ENCODE measurements around the gene SOX5.

SOX5 gene

GRCh38 chr12:23853640-23854039 lies 95.8 kb downstream of the SOX5 start:
- no peak for DNase-seq (ENCODE audit: extremely low read depth, low read depth)
- TF ChIP-seq, protein P1, sequence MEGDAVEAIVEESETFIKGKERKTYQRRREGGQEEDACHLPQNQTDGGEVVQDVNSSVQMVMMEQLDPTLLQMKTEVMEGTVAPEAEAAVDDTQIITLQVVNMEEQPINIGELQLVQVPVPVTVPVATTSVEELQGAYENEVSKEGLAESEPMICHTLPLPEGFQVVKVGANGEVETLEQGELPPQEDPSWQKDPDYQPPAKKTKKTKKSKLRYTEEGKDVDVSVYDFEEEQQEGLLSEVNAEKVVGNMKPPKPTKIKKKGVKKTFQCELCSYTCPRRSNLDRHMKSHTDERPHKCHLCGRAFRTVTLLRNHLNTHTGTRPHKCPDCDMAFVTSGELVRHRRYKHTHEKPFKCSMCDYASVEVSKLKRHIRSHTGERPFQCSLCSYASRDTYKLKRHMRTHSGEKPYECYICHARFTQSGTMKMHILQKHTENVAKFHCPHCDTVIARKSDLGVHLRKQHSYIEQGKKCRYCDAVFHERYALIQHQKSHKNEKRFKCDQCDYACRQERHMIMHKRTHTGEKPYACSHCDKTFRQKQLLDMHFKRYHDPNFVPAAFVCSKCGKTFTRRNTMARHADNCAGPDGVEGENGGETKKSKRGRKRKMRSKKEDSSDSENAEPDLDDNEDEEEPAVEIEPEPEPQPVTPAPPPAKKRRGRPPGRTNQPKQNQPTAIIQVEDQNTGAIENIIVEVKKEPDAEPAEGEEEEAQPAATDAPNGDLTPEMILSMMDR (IDR thresholded peaks at IDR 0.05; ENCODE audit: low read depth, low read length): no peak

- TF ChIP-seq, protein P1 (IDR thresholded peaks at IDR 0.05; ENCODE audit: low read depth, low read length): no peak
- no peak for DNase-seq (ENCODE audit: extremely low read depth, low read depth)
Measured at GRCh38 chr12:23851602-23852001, 97.9 kb downstream of the SOX5 start.

- no peak for DNase-seq (ENCODE audit: extremely low read depth, low read depth)
- TF ChIP-seq, protein P1 (IDR thresholded peaks at IDR 0.05; ENCODE audit: low read depth, low read length): no peak
Measured at GRCh38 chr12:23847857-23848256, 101.6 kb downstream of the SOX5 start.

- TF ChIP-seq, protein P1 (IDR thresholded peaks at IDR 0.05; ENCODE audit: low read depth, low read length): no peak
- DNase-seq (ENCODE audit: extremely low read depth, low read depth): no peak
Measured at GRCh38 chr12:23843958-23844357, 105.5 kb downstream of the SOX5 start.

DNA sequence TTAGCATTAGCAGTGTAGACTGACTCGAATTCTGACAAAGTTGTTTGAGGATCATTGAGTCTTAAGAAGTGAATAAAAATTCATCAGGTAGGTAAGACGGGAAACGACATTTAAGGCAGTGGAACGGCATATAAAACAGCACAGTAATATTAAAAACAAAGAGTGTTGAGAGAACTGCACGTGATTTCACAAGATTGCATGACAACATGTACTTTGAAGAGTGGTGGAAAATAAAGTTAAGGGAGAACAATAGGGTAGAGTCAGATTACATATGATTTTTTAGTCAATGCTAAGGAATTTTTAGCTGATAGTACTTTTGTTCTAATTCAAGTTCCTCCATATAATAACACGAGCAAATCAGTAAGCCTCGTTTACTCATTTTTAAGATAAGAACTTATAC lies 115.4 kb downstream of the SOX5 start:
- no peak for DNase-seq (ENCODE audit: extremely low read depth, low read depth)

GRCh38 chr12:23831739-23832138 lies 117.7 kb downstream of the SOX5 start:
- DNase-seq (ENCODE audit: extremely low read depth, low read depth): no peak

More for the DNA sequence above, 115.4 kb downstream of the SOX5 start:
- TF ChIP-seq, protein P1 (IDR thresholded peaks at IDR 0.05; ENCODE audit: low read depth, low read length): no peak

GRCh38 chr12:23830210-23830609 lies 119.3 kb downstream of the SOX5 start:
- DNase-seq (ENCODE audit: extremely low read depth, low read depth): no peak
- TF ChIP-seq, protein P1 (IDR thresholded peaks at IDR 0.05; ENCODE audit: low read depth, low read length): no peak

More at GRCh38 chr12:23831739-23832138, 117.7 kb downstream of the SOX5 start:
- TF ChIP-seq, protein P1 (IDR thresholded peaks at IDR 0.05; ENCODE audit: low read depth, low read length): no peak

Data from AG09319 (cell line).